Measurements from ENCODE around the gene TRPM6. TPM values are rescaled to one million over a fixed set of nuclear protein-coding genes. Genes with fewer than 3 reads are reported as not detected.

The TRPM6 gene
- total and polyA plus RNA-seq, 2 experiments from 2014 or later = 0.23 to 0.87 TPM

DNA sequence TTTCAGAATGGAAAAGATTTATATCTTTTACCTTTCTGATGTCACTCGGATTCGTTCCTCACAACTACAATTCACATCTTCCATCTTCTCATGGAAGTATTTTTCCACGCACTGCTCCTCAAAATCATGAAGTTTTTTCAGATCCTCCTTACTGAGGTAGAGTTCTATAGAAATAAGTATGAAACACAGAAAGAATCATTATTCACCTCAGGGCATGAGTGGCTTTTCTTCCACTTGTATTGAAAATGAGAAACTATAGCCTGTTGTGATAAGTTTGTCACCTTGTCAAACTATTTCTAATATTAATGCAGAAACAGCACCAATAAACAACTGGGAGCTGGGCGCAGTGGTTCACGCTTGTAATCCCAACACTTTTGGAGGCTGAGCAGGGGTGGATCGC lies 116.0 kb downstream of the TRPM6 start:
- Histone ChIP-seq H3K36me3 (ENCODE audit: insufficient read depth) (no peaks in the 10 kb centered on the region), H3K9me2 (ENCODE audit: insufficient read depth) (no peaks in the 10 kb centered on the region), H3K4me1 (ENCODE audit: insufficient read depth) (peaks cover 3% of the 10 kb centered on the region; the same call in 1 of the 2 replicates), H3K4me2 (no peak overlapping the region), H3K27ac (ENCODE audit: low read depth) (no peak overlapping the region), H3K27me3 (ENCODE audit: insufficient read depth) (no peaks in the 10 kb centered on the region), H3F3A (replicated peaks; ENCODE audit: low read depth) (no peaks in the 10 kb centered on the region), H2AFZ (no peak overlapping the region), H4K20me1 (replicated peaks; ENCODE audit: insufficient read depth) (no peaks in the 10 kb centered on the region), H3K79me2 (replicated peaks; ENCODE audit: insufficient read depth) (no peaks in the 10 kb centered on the region), H3K4me3 (no peak overlapping the region)
- Mint-ChIP-seq H3K9me3 (no peaks in the 10 kb centered on the region; the same call in 2 of the 3 replicates), H3K27me3 (ENCODE audit: insufficient read depth, low read depth, poor library complexity) (peaks cover 6% of the 10 kb centered on the region), H3K4me3 (no peak overlapping the region), H3K4me1 (peaks cover 2% of the 10 kb centered on the region), H3K36me3 (ENCODE audit: low read depth) (no peaks in the 10 kb centered on the region), H3K27ac (no peak overlapping the region)
- no peak for TF ChIP-seq ZNF331 (CRISPR knock-in tag; IDR thresholded peaks at IDR 0.05; ENCODE audit: low read depth)
- TF ChIP-seq, protein P1, sequence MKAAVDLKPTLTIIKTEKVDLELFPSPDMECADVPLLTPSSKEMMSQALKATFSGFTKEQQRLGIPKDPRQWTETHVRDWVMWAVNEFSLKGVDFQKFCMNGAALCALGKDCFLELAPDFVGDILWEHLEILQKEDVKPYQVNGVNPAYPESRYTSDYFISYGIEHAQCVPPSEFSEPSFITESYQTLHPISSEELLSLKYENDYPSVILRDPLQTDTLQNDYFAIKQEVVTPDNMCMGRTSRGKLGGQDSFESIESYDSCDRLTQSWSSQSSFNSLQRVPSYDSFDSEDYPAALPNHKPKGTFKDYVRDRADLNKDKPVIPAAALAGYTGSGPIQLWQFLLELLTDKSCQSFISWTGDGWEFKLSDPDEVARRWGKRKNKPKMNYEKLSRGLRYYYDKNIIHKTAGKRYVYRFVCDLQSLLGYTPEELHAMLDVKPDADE (IDR thresholded peaks at IDR 0.05) = no peak
- TF ChIP-seq, protein P2, sequence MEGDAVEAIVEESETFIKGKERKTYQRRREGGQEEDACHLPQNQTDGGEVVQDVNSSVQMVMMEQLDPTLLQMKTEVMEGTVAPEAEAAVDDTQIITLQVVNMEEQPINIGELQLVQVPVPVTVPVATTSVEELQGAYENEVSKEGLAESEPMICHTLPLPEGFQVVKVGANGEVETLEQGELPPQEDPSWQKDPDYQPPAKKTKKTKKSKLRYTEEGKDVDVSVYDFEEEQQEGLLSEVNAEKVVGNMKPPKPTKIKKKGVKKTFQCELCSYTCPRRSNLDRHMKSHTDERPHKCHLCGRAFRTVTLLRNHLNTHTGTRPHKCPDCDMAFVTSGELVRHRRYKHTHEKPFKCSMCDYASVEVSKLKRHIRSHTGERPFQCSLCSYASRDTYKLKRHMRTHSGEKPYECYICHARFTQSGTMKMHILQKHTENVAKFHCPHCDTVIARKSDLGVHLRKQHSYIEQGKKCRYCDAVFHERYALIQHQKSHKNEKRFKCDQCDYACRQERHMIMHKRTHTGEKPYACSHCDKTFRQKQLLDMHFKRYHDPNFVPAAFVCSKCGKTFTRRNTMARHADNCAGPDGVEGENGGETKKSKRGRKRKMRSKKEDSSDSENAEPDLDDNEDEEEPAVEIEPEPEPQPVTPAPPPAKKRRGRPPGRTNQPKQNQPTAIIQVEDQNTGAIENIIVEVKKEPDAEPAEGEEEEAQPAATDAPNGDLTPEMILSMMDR (conservative IDR thresholded peaks at IDR 0.05; ENCODE audit: low read depth in 2 of 2) = no peak
- no peak for TF ChIP-seq EZH2 (IDR thresholded peaks at IDR 0.05; ENCODE audit: low read depth, unreplicated experiment)
- TF ChIP-seq EZH2phosphoT487 (IDR thresholded peaks at IDR 0.05; ENCODE audit: unreplicated experiment) = no peak
- no peak for TF ChIP-seq POLR2AphosphoS5 (IDR thresholded peaks at IDR 0.05; ENCODE audit: low read depth)
- TF ChIP-seq NANOG (IDR thresholded peaks at IDR 0.05; ENCODE audit: borderline replicate concordance) = no peak
- TF ChIP-seq ZNF114 (CRISPR knock-in tag; IDR thresholded peaks at IDR 0.05) = no peak
- TF ChIP-seq, protein P3, sequence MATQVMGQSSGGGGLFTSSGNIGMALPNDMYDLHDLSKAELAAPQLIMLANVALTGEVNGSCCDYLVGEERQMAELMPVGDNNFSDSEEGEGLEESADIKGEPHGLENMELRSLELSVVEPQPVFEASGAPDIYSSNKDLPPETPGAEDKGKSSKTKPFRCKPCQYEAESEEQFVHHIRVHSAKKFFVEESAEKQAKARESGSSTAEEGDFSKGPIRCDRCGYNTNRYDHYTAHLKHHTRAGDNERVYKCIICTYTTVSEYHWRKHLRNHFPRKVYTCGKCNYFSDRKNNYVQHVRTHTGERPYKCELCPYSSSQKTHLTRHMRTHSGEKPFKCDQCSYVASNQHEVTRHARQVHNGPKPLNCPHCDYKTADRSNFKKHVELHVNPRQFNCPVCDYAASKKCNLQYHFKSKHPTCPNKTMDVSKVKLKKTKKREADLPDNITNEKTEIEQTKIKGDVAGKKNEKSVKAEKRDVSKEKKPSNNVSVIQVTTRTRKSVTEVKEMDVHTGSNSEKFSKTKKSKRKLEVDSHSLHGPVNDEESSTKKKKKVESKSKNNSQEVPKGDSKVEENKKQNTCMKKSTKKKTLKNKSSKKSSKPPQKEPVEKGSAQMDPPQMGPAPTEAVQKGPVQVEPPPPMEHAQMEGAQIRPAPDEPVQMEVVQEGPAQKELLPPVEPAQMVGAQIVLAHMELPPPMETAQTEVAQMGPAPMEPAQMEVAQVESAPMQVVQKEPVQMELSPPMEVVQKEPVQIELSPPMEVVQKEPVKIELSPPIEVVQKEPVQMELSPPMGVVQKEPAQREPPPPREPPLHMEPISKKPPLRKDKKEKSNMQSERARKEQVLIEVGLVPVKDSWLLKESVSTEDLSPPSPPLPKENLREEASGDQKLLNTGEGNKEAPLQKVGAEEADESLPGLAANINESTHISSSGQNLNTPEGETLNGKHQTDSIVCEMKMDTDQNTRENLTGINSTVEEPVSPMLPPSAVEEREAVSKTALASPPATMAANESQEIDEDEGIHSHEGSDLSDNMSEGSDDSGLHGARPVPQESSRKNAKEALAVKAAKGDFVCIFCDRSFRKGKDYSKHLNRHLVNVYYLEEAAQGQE (IDR thresholded peaks at IDR 0.05; ENCODE audit: unreplicated experiment) = no peak
- TF ChIP-seq, protein P4, sequence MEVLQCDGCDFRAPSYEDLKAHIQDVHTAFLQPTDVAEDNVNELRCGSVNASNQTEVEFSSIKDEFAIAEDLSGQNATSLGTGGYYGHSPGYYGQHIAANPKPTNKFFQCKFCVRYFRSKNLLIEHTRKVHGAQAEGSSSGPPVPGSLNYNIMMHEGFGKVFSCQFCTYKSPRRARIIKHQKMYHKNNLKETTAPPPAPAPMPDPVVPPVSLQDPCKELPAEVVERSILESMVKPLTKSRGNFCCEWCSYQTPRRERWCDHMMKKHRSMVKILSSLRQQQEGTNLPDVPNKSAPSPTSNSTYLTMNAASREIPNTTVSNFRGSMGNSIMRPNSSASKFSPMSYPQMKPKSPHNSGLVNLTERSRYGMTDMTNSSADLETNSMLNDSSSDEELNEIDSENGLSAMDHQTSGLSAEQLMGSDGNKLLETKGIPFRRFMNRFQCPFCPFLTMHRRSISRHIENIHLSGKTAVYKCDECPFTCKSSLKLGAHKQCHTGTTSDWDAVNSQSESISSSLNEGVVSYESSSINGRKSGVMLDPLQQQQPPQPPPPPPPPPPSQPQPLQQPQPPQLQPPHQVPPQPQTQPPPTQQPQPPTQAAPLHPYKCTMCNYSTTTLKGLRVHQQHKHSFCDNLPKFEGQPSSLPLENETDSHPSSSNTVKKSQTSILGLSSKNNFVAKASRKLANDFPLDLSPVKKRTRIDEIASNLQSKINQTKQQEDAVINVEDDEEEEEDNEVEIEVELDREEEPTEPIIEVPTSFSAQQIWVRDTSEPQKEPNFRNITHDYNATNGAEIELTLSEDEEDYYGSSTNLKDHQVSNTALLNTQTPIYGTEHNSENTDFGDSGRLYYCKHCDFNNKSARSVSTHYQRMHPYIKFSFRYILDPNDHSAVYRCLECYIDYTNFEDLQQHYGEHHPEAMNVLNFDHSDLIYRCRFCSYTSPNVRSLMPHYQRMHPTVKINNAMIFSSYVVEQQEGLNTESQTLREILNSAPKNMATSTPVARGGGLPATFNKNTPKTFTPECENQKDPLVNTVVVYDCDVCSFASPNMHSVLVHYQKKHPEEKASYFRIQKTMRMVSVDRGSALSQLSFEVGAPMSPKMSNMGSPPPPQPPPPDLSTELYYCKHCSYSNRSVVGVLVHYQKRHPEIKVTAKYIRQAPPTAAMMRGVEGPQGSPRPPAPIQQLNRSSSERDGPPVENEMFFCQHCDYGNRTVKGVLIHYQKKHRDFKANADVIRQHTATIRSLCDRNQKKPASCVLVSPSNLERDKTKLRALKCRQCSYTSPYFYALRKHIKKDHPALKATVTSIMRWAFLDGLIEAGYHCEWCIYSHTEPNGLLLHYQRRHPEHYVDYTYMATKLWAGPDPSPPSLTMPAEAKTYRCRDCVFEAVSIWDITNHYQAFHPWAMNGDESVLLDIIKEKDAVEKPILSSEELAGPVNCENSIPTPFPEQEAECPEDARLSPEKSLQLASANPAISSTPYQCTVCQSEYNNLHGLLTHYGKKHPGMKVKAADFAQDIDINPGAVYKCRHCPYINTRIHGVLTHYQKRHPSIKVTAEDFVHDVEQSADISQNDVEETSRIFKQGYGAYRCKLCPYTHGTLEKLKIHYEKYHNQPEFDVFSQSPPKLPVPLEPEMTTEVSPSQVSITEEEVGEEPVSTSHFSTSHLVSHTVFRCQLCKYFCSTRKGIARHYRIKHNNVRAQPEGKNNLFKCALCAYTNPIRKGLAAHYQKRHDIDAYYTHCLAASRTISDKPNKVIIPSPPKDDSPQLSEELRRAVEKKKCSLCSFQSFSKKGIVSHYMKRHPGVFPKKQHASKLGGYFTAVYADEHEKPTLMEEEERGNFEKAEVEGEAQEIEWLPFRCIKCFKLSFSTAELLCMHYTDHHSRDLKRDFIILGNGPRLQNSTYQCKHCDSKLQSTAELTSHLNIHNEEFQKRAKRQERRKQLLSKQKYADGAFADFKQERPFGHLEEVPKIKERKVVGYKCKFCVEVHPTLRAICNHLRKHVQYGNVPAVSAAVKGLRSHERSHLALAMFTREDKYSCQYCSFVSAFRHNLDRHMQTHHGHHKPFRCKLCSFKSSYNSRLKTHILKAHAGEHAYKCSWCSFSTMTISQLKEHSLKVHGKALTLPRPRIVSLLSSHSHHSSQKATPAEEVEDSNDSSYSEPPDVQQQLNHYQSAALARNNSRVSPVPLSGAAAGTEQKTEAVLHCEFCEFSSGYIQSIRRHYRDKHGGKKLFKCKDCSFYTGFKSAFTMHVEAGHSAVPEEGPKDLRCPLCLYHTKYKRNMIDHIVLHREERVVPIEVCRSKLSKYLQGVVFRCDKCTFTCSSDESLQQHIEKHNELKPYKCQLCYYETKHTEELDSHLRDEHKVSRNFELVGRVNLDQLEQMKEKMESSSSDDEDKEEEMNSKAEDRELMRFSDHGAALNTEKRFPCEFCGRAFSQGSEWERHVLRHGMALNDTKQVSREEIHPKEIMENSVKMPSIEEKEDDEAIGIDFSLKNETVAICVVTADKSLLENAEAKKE (CRISPR knock-in tag; IDR thresholded peaks at IDR 0.05) = no peak
- TF ChIP-seq CREB1 (CRISPR knock-in tag; IDR thresholded peaks at IDR 0.05; ENCODE audit: low read depth) = no peak
- TF ChIP-seq JUNB (IDR thresholded peaks at IDR 0.05; ENCODE audit: unreplicated experiment) = no peak
- TF ChIP-seq STAT1 (IDR thresholded peaks at IDR 0.05; ENCODE audit: unreplicated experiment) = no peak
- ATAC-seq = no peak
- DNase-seq (ENCODE audit: low spot score) = no peak
